HCT116 (cell line): ENCODE results near the gene RAB30.

Experiments used
- CTCF ChIP-seq, 3 experiments: fragments of 200-600 bp in 1 of 3; sonication (generic) in 1 of 3; IDR thresholded peaks in 2 of 3; conservative IDR thresholded peaks in 1 of 3; 2 replicates each; pipeline ENCODE4 v1.5.1; 2012 to 2017; ENCODE audit warnings: low read depth in 2 of 3, low read length in 2 of 3, antibody characterized with exemption in 1 of 3, borderline replicate concordance in 1 of 3, control low read depth in 1 of 3, mild to moderate bottlenecking in 1 of 3, mixed read lengths in 1 of 3, mixed run types in 1 of 3, moderate library complexity in 1 of 3; ENCODE audit not compliant: insufficient read depth in 1 of 3
- EZH2 ChIP-seq: fragments of 200-600 bp; sonication (generic); IDR thresholded peaks from 2 replicates; pipeline ENCODE4 v1.6.1; 2017; ENCODE audit warnings: antibody characterized with exemption, mixed run types
- JUND ChIP-seq: IDR thresholded peaks from 2 replicates; pipeline ENCODE4 v1.6.1; 2012
- REST ChIP-seq: IDR thresholded peaks from 2 replicates; pipeline ENCODE4 v1.6.1; 2012; ENCODE audit warnings: low read depth

GRCh38 chr11:82927264-82927880, 144.3 kb downstream of the RAB30 start:
- TF ChIP-seq CTCF (IDR thresholded peaks at IDR 0.05 in 2 of 3, conservative IDR thresholded peaks at IDR 0.05 in 1 of 3; ENCODE audit: borderline replicate concordance in 1 of 3, insufficient read depth in 1 of 3, low read depth in 2 of 3, low read length in 2 of 3) (peak; percentile 63 to 86 (median 67); a peak in 5 of 6 replicates), REST (no peak), JUND (no peak; the same call in 1 of the 2 replicates), EZH2 (no peak)
